ENCODE results near the gene BEX5.
"Not testable (repeated sequence)": the region's sequence is repeated elsewhere in the genome, so short reads cannot be mapped to it uniquely, and the experiment has no call there.

Gene BEX5

GRCh38 chrX:102155806-102156179, at the start of gene BEX5:
Gene BEX5 (minus strand): TSS chrX:102155977. CDS start chrX:102154265, 1,712 bp downstream.
- peak; percentile 19 to 24 for DNase-seq (ENCODE audit: low read depth in 2 of 2)

GRCh38 chrX:102185967-102186720, 30.4 kb upstream of the BEX5 start:
- DNase-seq (ENCODE audit: low read depth in 2 of 2) = no peak

- DNase-seq (ENCODE audit: low read depth in 2 of 2) = no peak
These were observed 624 bp downstream of the BEX5 start for GRCh38 chrX:102154900-102155805.

GRCh38 chrX:102154218-102154860, 1.4 kb downstream of the BEX5 start:
- DNase-seq (ENCODE audit: low read depth in 2 of 2) = no peak

- not testable (repeated sequence) for DNase-seq (ENCODE audit: low read depth in 2 of 2)
These were observed 13.5 kb downstream of the BEX5 start, which contains the start of gene TCEAL6 for GRCh38 chrX:102142274-102142673. Gene TCEAL6 (minus strand): TSS chrX:102142481.

GRCh38 chrX:102141631-102142030, 14.1 kb downstream of the BEX5 start:
- DNase-seq (ENCODE audit: low read depth in 2 of 2) = not testable (repeated sequence)

- DNase-seq (ENCODE audit: low read depth in 2 of 2) = not testable (repeated sequence)
These were observed 14.9 kb downstream of the BEX5 start for GRCh38 chrX:102140876-102141275.

GRCh38 chrX:102138064-102138463, 17.7 kb downstream of the BEX5 start:
- DNase-seq (ENCODE audit: low read depth in 2 of 2) = no peak

- no peak for DNase-seq (ENCODE audit: low read depth in 2 of 2)
These were observed 26.3 kb downstream of the BEX5 start for GRCh38 chrX:102129473-102129872.

- DNase-seq (ENCODE audit: low read depth in 2 of 2) = no peak
These were observed 28.9 kb downstream of the BEX5 start for GRCh38 chrX:102126863-102127262.

- DNase-seq (ENCODE audit: low read depth in 2 of 2) = not testable (repeated sequence)
These were observed 29.5 kb downstream of the BEX5 start for GRCh38 chrX:102126080-102126818.

GRCh38 chrX:102125436-102125835, 30.3 kb downstream of the BEX5 start, which contains the start of gene TCEAL2:
Gene TCEAL2 (plus strand): TSS chrX:102125679. CDS start chrX:102126831, 1,152 bp downstream.
- not testable (repeated sequence) for DNase-seq (ENCODE audit: low read depth in 2 of 2)

GRCh38 chrX:102125014-102125413, 30.8 kb downstream of the BEX5 start:
- DNase-seq (ENCODE audit: low read depth in 2 of 2) = not testable (repeated sequence)

- no peak for DNase-seq (ENCODE audit: low read depth in 2 of 2)
These were observed 40.0 kb downstream of the BEX5 start for GRCh38 chrX:102115748-102116147.

GRCh38 chrX:102113367-102113766, 42.4 kb downstream of the BEX5 start:
- DNase-seq (ENCODE audit: low read depth in 2 of 2) = no peak
